Uterus (tissue), 2 donors: Measurements from ENCODE around the gene FOXF2.

ENCODE experiments used
- CTCF ChIP-seq, 4 experiments: fragments of 200-600 bp in 2 of 4; fragments of 450-650 bp in 2 of 4; sonication (generic) in 2 of 4; IDR thresholded peaks; one replicate each; pipeline ENCODE4 v1.5.1; 2016 to 2019; ENCODE audit warnings: antibody characterized with exemption in 4 of 4, mild to moderate bottlenecking in 2 of 4, moderate library complexity in 1 of 4
- POLR2A ChIP-seq, 2 donors: fragments of 450-650 bp; IDR thresholded peaks; one replicate each; pipeline ENCODE4 v1.6.1; 2016; ENCODE audit warnings: antibody characterized with exemption in 2 of 2, mild to moderate bottlenecking in 1 of 2, moderate library complexity in 1 of 2

- TF ChIP-seq CTCF (IDR thresholded peaks at IDR 0.05) (no peak), POLR2A (IDR thresholded peaks at IDR 0.05) (no peak)
Measured at GRCh38 chr6:1416820-1417219, 27.4 kb downstream of the FOXF2 start.
